GM12878 (cell line): ENCODE data around the gene AK5.

Experiments
- BMI1 ChIP-seq: fragments of 450-650 bp; IDR thresholded peaks from 2 replicates; pipeline ENCODE4 v1.6.1; 2016; ENCODE audit warnings: mild to moderate bottlenecking, moderate library complexity, borderline replicate concordance
- CTCF ChIP-seq, 3 experiments: IDR thresholded peaks in 2 of 3; conservative IDR thresholded peaks in 1 of 3; 2 replicates each; pipeline ENCODE4 v1.5.1; 2011; ENCODE audit warnings: low read depth in 3 of 3, low read length in 3 of 3, mild to moderate bottlenecking in 3 of 3, control low read depth in 2 of 3, moderate library complexity in 2 of 3, inconsistent platforms in 1 of 3, mixed read lengths in 1 of 3; ENCODE audit not compliant: control insufficient read depth in 2 of 3, insufficient read depth in 1 of 3; ENCODE audit errors: extremely low read depth in 1 of 3
- ETV6 ChIP-seq, 2 experiments: fragments of 450-650 bp in 1 of 2; IDR thresholded peaks in 1 of 2; conservative IDR thresholded peaks in 1 of 2; 2 replicates each; pipeline ENCODE4 v1.6.1; 2014; ENCODE audit warnings: antibody characterized with exemption in 1 of 2, borderline replicate concordance in 1 of 2, low read depth in 1 of 2, mild to moderate bottlenecking in 1 of 2, moderate library complexity in 1 of 2
- NFYB ChIP-seq: IDR thresholded peaks from 2 replicates; pipeline ENCODE4 v1.6.1; 2011; ENCODE audit warnings: low read depth, mild to moderate bottlenecking, low read length, improper control_type of control experiment, moderate library complexity; ENCODE audit not compliant: insufficient read depth
- POLR2A ChIP-seq: IDR thresholded peaks from 2 replicates; pipeline ENCODE4 v1.6.1; 2011; ENCODE audit warnings: low read depth, mild to moderate bottlenecking, low read length
- POLR2AphosphoS5 ChIP-seq: IDR thresholded peaks from 2 replicates; pipeline ENCODE4 v1.6.1; 2011; ENCODE audit warnings: mild to moderate bottlenecking, low read length, inconsistent platforms

GRCh38 chr1:77504986-77505385, 223.2 kb downstream of the AK5 start:
- TF ChIP-seq BMI1 (no peak), NFYB (no peak), POLR2A (no peak), ETV6 (conservative IDR thresholded peaks at IDR 0.05 in 1 of 2, IDR thresholded peaks at IDR 0.05 in 1 of 2; ENCODE audit: borderline replicate concordance in 1 of 2, low read depth in 1 of 2) (no peak), POLR2AphosphoS5 (no peak), CTCF (IDR thresholded peaks at IDR 0.05 in 2 of 3, conservative IDR thresholded peaks at IDR 0.05 in 1 of 3; ENCODE audit: control insufficient read depth in 2 of 3, extremely low read depth in 1 of 3, insufficient read depth in 1 of 3, low read depth in 3 of 3, low read length in 3 of 3) (no peak)
